HepG2 (cell line): ENCODE measurements around the gene HIVEP2. TPM values are rescaled to one million over a fixed set of nuclear protein-coding genes. Genes with fewer than 3 reads are reported as not detected.
A peak's percentile ranks its signal among the peaks of the same experiment; 100 is the strongest.

Experiments used
- ARNTL ChIP-seq: sonication (generic); formaldehyde crosslinking; IDR thresholded peaks from 2 replicates; pipeline ENCODE4 v1.4.0; 2020; ENCODE audit warnings: mild to moderate bottlenecking, missing genetic modification reagents
- FOXA3 ChIP-seq: IDR thresholded peaks from 2 replicates; pipeline ENCODE4 v1.6.1; 2016; ENCODE audit warnings: missing genetic modification reagents, missing compliant biosample characterization
- HNRNPLL ChIP-seq: fragments of 200-400 bp; formaldehyde crosslinking; IDR thresholded peaks from 2 replicates; pipeline ENCODE4 v1.6.1; 2017; ENCODE audit warnings: mild to moderate bottlenecking, low read depth, low read length; ENCODE audit not compliant: poor library complexity, severe bottlenecking
- LCORL ChIP-seq, 2 experiments: fragments of 450-650 bp in 1 of 2; sonication (generic) in 1 of 2; formaldehyde crosslinking in 1 of 2; IDR thresholded peaks; 2 replicates each; pipeline versions ENCODE4 v1.5.0 to v1.6.1; 2017 to 2020; ENCODE audit warnings: antibody characterized with exemption in 1 of 2, missing genetic modification reagents in 1 of 2
- MBD4 ChIP-seq: IDR thresholded peaks from 2 replicates; pipeline ENCODE4 v1.6.1; 2012; ENCODE audit warnings: low read length, inconsistent platforms, borderline replicate concordance
- PHF5A ChIP-seq: IDR thresholded peaks from one replicate; pipeline ENCODE4 v1.6.1; 2018; ENCODE audit warnings: low read depth, missing genetic modification reagents; ENCODE audit not compliant: unreplicated experiment
- RBFOX2 ChIP-seq: fragments of 200-400 bp; formaldehyde crosslinking; IDR thresholded peaks from 2 replicates; pipeline ENCODE4 v1.6.1; 2017; ENCODE audit warnings: low read depth, mild to moderate bottlenecking, low read length
- SETDB1 ChIP-seq: sonication (generic); formaldehyde crosslinking; IDR thresholded peaks from 2 replicates; pipeline ENCODE4 v1.5.1; 2020; ENCODE audit warnings: missing genetic modification reagents, mild to moderate bottlenecking, borderline replicate concordance
- SMARCC2 ChIP-seq: fragments of 450-650 bp; IDR thresholded peaks from 2 replicates; pipeline ENCODE4 v1.6.1; 2017; ENCODE audit warnings: antibody characterized with exemption, mild to moderate bottlenecking
- ZMYM3 ChIP-seq: sonication (generic); formaldehyde crosslinking; IDR thresholded peaks from 2 replicates; pipeline ENCODE4 v1.5.1; 2020; ENCODE audit warnings: mild to moderate bottlenecking, missing genetic modification reagents
- ZNF124 ChIP-seq: sonication (generic); formaldehyde crosslinking; IDR thresholded peaks from 2 replicates; pipeline ENCODE4 v1.4.0; 2020; ENCODE audit warnings: missing genetic modification reagents
- ZNF331 ChIP-seq: sonication (generic); formaldehyde crosslinking; IDR thresholded peaks from 2 replicates; pipeline ENCODE4 v1.4.0; 2020; ENCODE audit warnings: missing genetic modification reagents
- ZNF652 ChIP-seq: IDR thresholded peaks from 2 replicates; pipeline ENCODE4 v1.6.1; 2016; ENCODE audit warnings: low read depth, borderline replicate concordance
- polyA plus RNA-seq, 8 experiments: library from polyadenylated mRNA; depleted of rRNA in 3 of 8; stranded (reverse) in 7 of 8; unstranded in 1 of 8; fragments of >200 nt; fragmentation: Illumina TruSeq in 4 of 8; extraction: Trizol in 4 of 8; gene quantifications; 2 replicates each; pipeline versions ENCODE4 v1.2.1 to v1.2.3, GENCODE V29; 2011 to 2016; ENCODE audit warnings: low read depth in 4 of 8, missing spikeins in 1 of 8, mixed read lengths in 1 of 8; ENCODE audit not compliant: insufficient read depth in 1 of 8
- total RNA-seq, 5 experiments: library from RNA; depleted of rRNA; stranded (reverse); fragments of >200 nt; fragmentation: Illumina TruSeq; extraction: Trizol; gene quantifications; 2 replicates each; pipeline ENCODE4 v1.2.3, GENCODE V29; 2016; ENCODE audit warnings: low read depth in 1 of 5
- TF ChIP-seq, protein P1 (sequence below): IDR thresholded peaks from 2 replicates; pipeline ENCODE4 v1.6.1; 2012; ENCODE audit warnings: low read depth, low read length, improper control_type of control experiment
- TF ChIP-seq, protein P2 (sequence below): sonication (generic); formaldehyde crosslinking; conservative IDR thresholded peaks from 2 replicates; pipeline ENCODE4 v1.4.0; 2020; ENCODE audit warnings: mild to moderate bottlenecking, missing genetic modification reagents, moderate library complexity
- TF ChIP-seq, protein P3 (sequence below): IDR thresholded peaks from 2 replicates; pipeline ENCODE4 v1.6.1; 2016; ENCODE audit warnings: low read depth, borderline replicate concordance
- TF ChIP-seq, protein P4 (sequence below): sonication (generic); formaldehyde crosslinking; IDR thresholded peaks from 2 replicates; pipeline ENCODE4 v1.5.0; 2020; ENCODE audit warnings: missing genetic modification reagents, mild to moderate bottlenecking, borderline replicate concordance

Gene HIVEP2
- total and polyA plus RNA-seq, 2 of the 13 experiments (the other 11 are each of a cell fraction or from before 2014, with no cell fraction given), result 3.4 to 12.9 TPM

DNA sequence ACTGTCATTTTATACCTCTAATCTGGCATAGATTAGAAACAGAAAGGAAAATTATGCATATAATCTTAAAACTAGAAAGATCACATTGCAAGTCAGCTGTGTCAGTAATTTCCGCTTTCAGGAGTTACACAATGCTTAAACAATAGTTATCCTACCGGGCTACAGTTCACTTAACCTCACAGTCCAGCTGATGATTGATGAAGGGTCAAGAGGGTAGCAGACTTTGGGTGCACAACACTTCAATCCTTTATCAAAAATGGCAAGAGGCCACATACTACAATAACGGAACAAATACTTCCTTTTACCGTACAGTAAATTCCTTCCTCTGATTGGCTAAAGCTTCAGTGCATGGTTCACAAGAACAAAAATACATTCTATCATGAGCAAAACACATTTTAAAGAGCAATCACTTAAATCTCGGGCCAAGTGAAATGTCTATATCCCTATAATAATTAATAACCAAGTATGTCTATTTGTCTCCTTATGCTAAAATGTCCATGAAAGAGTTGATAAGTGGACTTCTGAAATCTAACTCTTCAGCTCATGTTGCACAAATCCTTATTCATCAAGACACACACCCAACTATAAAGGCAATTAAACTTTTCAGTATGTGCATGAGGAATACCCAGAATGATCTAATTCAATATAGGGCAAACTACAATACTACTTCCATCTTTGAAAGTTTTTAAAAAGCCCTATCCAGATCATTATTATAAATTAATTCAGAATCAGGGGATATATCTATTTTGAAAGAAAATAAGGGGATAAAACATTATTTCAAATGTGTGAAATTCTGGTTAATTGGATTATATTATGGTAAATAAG, 76.8 kb downstream of the HIVEP2 start (continued):
- TF ChIP-seq SMARCC2 (no peak), SETDB1 (no peak), ZNF331 (CRISPR knock-in tag) (peak; percentile 93), MBD4 (no peak; the same call in 1 of the 2 replicates), PHF5A (CRISPR knock-in tag) (peak; percentile 91), HNRNPLL (no peak), ZNF124 (CRISPR knock-in tag) (peak; percentile 78; the same call in 1 of the 2 replicates), ARNTL (CRISPR knock-in tag) (peak; percentile 86), LCORL (IDR thresholded peaks at IDR 0.05) (peak; percentile 76), LCORL (CRISPR knock-in tag; IDR thresholded peaks at IDR 0.05) (peak; percentile 84; the same call in 1 of the 2 replicates), FOXA3 (CRISPR knock-in tag) (peak; percentile 91), RBFOX2 (no peak), ZNF652 (no peak), ZMYM3 (peak; percentile 50; the same call in 1 of the 2 replicates)
- TF ChIP-seq, protein P1, sequence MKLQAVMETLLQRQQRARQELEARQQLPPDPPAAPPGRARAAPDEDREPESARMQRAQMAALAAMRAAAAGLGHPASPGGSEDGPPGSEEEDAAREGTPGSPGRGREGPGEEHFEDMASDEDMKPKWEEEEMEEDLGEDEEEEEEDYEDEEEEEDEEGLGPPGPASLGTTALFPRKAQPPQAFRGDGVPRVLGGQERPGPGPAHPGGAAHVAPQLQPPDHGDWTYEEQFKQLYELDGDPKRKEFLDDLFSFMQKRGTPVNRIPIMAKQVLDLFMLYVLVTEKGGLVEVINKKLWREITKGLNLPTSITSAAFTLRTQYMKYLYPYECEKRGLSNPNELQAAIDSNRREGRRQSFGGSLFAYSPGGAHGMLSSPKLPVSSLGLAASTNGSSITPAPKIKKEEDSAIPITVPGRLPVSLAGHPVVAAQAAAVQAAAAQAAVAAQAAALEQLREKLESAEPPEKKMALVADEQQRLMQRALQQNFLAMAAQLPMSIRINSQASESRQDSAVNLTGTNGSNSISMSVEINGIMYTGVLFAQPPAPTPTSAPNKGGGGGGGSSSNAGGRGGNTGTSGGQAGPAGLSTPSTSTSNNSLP, result peak; percentile 98
- TF ChIP-seq, protein P2, sequence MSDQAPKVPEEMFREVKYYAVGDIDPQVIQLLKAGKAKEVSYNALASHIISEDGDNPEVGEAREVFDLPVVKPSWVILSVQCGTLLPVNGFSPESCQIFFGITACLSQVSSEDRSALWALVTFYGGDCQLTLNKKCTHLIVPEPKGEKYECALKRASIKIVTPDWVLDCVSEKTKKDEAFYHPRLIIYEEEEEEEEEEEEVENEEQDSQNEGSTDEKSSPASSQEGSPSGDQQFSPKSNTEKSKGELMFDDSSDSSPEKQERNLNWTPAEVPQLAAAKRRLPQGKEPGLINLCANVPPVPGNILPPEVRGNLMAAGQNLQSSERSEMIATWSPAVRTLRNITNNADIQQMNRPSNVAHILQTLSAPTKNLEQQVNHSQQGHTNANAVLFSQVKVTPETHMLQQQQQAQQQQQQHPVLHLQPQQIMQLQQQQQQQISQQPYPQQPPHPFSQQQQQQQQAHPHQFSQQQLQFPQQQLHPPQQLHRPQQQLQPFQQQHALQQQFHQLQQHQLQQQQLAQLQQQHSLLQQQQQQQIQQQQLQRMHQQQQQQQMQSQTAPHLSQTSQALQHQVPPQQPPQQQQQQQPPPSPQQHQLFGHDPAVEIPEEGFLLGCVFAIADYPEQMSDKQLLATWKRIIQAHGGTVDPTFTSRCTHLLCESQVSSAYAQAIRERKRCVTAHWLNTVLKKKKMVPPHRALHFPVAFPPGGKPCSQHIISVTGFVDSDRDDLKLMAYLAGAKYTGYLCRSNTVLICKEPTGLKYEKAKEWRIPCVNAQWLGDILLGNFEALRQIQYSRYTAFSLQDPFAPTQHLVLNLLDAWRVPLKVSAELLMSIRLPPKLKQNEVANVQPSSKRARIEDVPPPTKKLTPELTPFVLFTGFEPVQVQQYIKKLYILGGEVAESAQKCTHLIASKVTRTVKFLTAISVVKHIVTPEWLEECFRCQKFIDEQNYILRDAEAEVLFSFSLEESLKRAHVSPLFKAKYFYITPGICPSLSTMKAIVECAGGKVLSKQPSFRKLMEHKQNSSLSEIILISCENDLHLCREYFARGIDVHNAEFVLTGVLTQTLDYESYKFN (CRISPR knock-in tag), result peak; percentile 91
- TF ChIP-seq, protein P3, sequence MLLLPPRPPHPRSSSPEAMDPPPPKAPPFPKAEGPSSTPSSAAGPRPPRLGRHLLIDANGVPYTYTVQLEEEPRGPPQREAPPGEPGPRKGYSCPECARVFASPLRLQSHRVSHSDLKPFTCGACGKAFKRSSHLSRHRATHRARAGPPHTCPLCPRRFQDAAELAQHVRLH (CRISPR knock-in tag), result peak; percentile 81; the same call in 1 of the 2 replicates
- TF ChIP-seq, protein P4, sequence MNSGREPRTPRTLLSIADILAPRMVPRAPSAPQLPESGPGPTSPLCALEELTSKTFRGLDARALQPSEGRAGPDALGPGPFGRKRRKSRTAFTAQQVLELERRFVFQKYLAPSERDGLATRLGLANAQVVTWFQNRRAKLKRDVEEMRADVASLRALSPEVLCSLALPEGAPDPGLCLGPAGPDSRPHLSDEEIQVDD, result no peak
